PC-9 (cell line): ENCODE measurements around the gene DNAJC11. TPM values are rescaled to one million over a fixed set of nuclear protein-coding genes. Genes with fewer than 3 reads are reported as not detected.

Source experiments
- BruUV-seq: library from RNA; stranded (reverse); fragments of 400-500 nt; replicated peaks from 2 replicates; lab custom pipeline; 2021; lab: Mats Ljungman, UMichigan
- CTCF ChIA-PET: fragments of 300-600 bp; sonication (Branson Sonifier 250); formaldehyde crosslinking; loops from one replicate; lab custom pipeline; 2022; ENCODE audit warnings: antibody characterized with exemption; lab: Charles Lee
- POLR2A ChIA-PET: fragments of 300-600 bp; sonication (Branson Sonifier 250); formaldehyde crosslinking; loops from one replicate; lab custom pipeline; 2022; ENCODE audit warnings: antibody characterized with exemption; ENCODE audit not compliant: unreplicated experiment; lab: Charles Lee
- DNase-seq, 2 experiments: peaks; one replicate each; pipeline versions ENCODE4 v3.0.0 to v3.0.0-alpha.2; 2015 to 2022; ENCODE audit warnings: mixed read lengths in 1 of 2
- H2AFZ ChIP-seq: fragments of 200-600 bp; sonication (generic); 2 replicates; pipeline ENCODE4 v1.8.1; 2017; ENCODE audit warnings: antibody characterized with exemption
- H3F3A ChIP-seq: fragments of 200-600 bp; sonication (generic); 2 replicates; pipeline ENCODE4 v1.8.1; 2017; ENCODE audit warnings: antibody characterized with exemption, mild to moderate bottlenecking, low read depth; ENCODE audit not compliant: insufficient read depth
- H3K27ac ChIP-seq: fragments of 200-600 bp; sonication (generic); 2 replicates; pipeline ENCODE4 v1.6.1; 2016; ENCODE audit warnings: mixed run types
- H3K27me3 ChIP-seq: fragments of 200-600 bp; sonication (generic); 2 replicates; pipeline ENCODE4 v1.6.1; 2016; ENCODE audit warnings: low read depth, mixed run types; ENCODE audit not compliant: insufficient read depth
- H3K36me3 ChIP-seq: fragments of 200-600 bp; sonication (generic); 2 replicates; pipeline ENCODE4 v1.6.1; 2016; ENCODE audit warnings: low read depth, mixed run types
- H3K4me1 ChIP-seq: fragments of 200-600 bp; sonication (generic); replicated peaks from 2 replicates; pipeline ENCODE4 v1.6.1; 2016; ENCODE audit warnings: mixed run types; ENCODE audit not compliant: insufficient read depth
- H3K4me2 ChIP-seq: fragments of 200-600 bp; sonication (generic); 2 replicates; pipeline ENCODE4 v1.6.1; 2017; ENCODE audit warnings: mixed run types
- H3K4me3 ChIP-seq: fragments of 200-600 bp; sonication (generic); 2 replicates; pipeline ENCODE4 v1.6.1; 2016; ENCODE audit warnings: mixed run types
- H3K79me2 ChIP-seq: fragments of 200-600 bp; sonication (generic); 2 replicates; pipeline ENCODE4 v1.6.1; 2017; ENCODE audit warnings: low read depth, mixed run types
- H3K9me2 ChIP-seq: fragments of 200-600 bp; sonication (generic); 2 replicates; pipeline ENCODE4 v1.8.1; 2017; ENCODE audit warnings: mild to moderate bottlenecking; ENCODE audit not compliant: insufficient read depth
- H3K9me3 ChIP-seq: fragments of 200-600 bp; sonication (generic); 2 replicates; pipeline ENCODE4 v1.8.1; 2016; ENCODE audit warnings: low read depth; ENCODE audit not compliant: insufficient read depth
- H4K20me1 ChIP-seq: fragments of 200-600 bp; sonication (generic); 2 replicates; pipeline ENCODE4 v1.8.1; 2017; ENCODE audit not compliant: insufficient read depth
- CTCF ChIP-seq: fragments of 200-600 bp; sonication (generic); conservative IDR thresholded peaks from 2 replicates; pipeline ENCODE4 v1.6.1; 2017; ENCODE audit warnings: mixed run types, antibody characterized with exemption, mild to moderate bottlenecking, moderate library complexity
- EZH2 ChIP-seq: fragments of 200-600 bp; sonication (generic); IDR thresholded peaks from 2 replicates; pipeline ENCODE4 v1.8.0; 2017; ENCODE audit warnings: antibody characterized with exemption, low read depth
- intact Hi-C: fragments of 100-400 bp; cut with micrococcal nuclease; formaldehyde crosslinking; loops from one replicate; pipeline ENCODE4 v1.10.0; 2022; ENCODE audit not compliant: unreplicated experiment
- total RNA-seq: library from RNA; stranded (reverse); gene quantifications from 2 replicates; pipeline ENCODE4 v1.2.3, GENCODE V29; 2021

DNAJC11 gene
- total RNA-seq, 1 experiment from 2014 or later, result 52.8 TPM

GRCh38 chr1:6726253-6726652 is 24.6 kb upstream of the DNAJC11 start:
- ChIA-PET POLR2A (no interaction called here), CTCF (interaction anchor here (0.6 kb wide), 2 partner anchors 26 to 811 kb away, joined by 6 to 7 read pairs; no protein-coding TSS in a partner anchor)
- Histone ChIP-seq H3K79me2 (no peaks in the 10 kb centered on the region), H3K9me2 (no peaks in the 10 kb centered on the region), H4K20me1 (no peaks in the 10 kb centered on the region), H3K27ac (no peak overlapping the region), H3K4me2 (no peak overlapping the region), H3K36me3 (no peaks in the 10 kb centered on the region), H3K9me3 (no peaks in the 10 kb centered on the region), H3F3A (no peaks in the 10 kb centered on the region), H3K4me3 (no peak overlapping the region), H3K4me1 (no peaks in the 10 kb centered on the region), H3K27me3 (peaks cover 5% of the 10 kb centered on the region; the same call in 1 of the 2 replicates), H2AFZ (no peak overlapping the region)
- no peak for DNase-seq
- no TSS peak for BruUV-seq
- intact Hi-C loops, result loop anchor here (5.0 kb wide), 1 partner anchor 56 kb away; no protein-coding TSS in a partner anchor
- TF ChIP-seq CTCF, result no peak
- no peak for TF ChIP-seq EZH2

GRCh38 chr1:6724517-6725141 is 23.0 kb upstream of the DNAJC11 start:
- Histone ChIP-seq H3K27me3 (no peaks in the 10 kb centered on the region; the same call in 1 of the 2 replicates), H3K9me3 (no peaks in the 10 kb centered on the region), H4K20me1 (no peaks in the 10 kb centered on the region), H3K4me2 (no peak overlapping the region), H3F3A (no peaks in the 10 kb centered on the region), H3K27ac (no peak overlapping the region), H2AFZ (no peak overlapping the region), H3K79me2 (no peaks in the 10 kb centered on the region), H3K4me1 (no peaks in the 10 kb centered on the region), H3K36me3 (no peaks in the 10 kb centered on the region), H3K4me3 (no peak overlapping the region), H3K9me2 (no peaks in the 10 kb centered on the region)
- DNase-seq, result peak in 1 of 2 experiments; percentile 12
- ChIA-PET CTCF (no interaction called here), POLR2A (no interaction called here)
- TF ChIP-seq EZH2 (no peak), CTCF (no peak)
- BruUV-seq, result no TSS peak
- intact Hi-C loops, result loop anchor here (5.0 kb wide), 1 partner anchor 58 kb away; no protein-coding TSS in a partner anchor

GRCh38 chr1:6723621-6724428 is 22.2 kb upstream of the DNAJC11 start:
- CTCF ChIA-PET, result no interaction called here
- H4K20me1 ChIP-seq, result no peaks in the 10 kb centered on the region

More at GRCh38 chr1:6723621-6724428, 22.2 kb upstream of the DNAJC11 start:
- no peak for DNase-seq
- TF ChIP-seq CTCF, result no peak
- no peak for TF ChIP-seq EZH2
- H3K27ac ChIP-seq, result no peak overlapping the region
- no TSS peak for BruUV-seq
- no peak overlapping the region for H3K4me2 ChIP-seq
- H3K9me2 ChIP-seq, result no peaks in the 10 kb centered on the region
- no peaks in the 10 kb centered on the region; the same call in 1 of the 2 replicates for H3K27me3 ChIP-seq
- H3K79me2 ChIP-seq, result no peaks in the 10 kb centered on the region
- H3K4me3 ChIP-seq, result no peak overlapping the region
- H3K4me1 ChIP-seq, result no peaks in the 10 kb centered on the region
- no peaks in the 10 kb centered on the region for H3K36me3 ChIP-seq
- no peaks in the 10 kb centered on the region for H3K9me3 ChIP-seq
- intact Hi-C loops, result no loop called here
- POLR2A ChIA-PET, result no interaction called here
- no peaks in the 10 kb centered on the region for H3F3A ChIP-seq
- H2AFZ ChIP-seq, result no peak overlapping the region
